ENCODE data around the gene PURB.
"Not testable (repeated sequence)": the region's sequence is repeated elsewhere in the genome, so short reads cannot be mapped to it uniquely, and the experiment has no call there.

Gene PURB

GRCh38 chr7:44849885-44850544 lies 35.3 kb downstream of the PURB start:
- no peak for DNase-seq

GRCh38 chr7:44849259-44849884 lies 36.0 kb downstream of the PURB start:
- peak in 2 of 3 experiments; percentile 61 to 71 for DNase-seq

GRCh38 chr7:44847920-44848634 lies 37.3 kb downstream of the PURB start, which contains the start of gene H2AZ2:
Gene H2AZ2, minus strand, starts transcription at chr7:44848087. Its CDS starts 116 bp downstream, at chr7:44847971.
- DNase-seq, result peak; percentile 99 to 100 (median 100)

- DNase-seq, result peak in 2 of 3 experiments; percentile 80 to 97
These were observed 37.8 kb downstream of the PURB start for GRCh38 chr7:44847509-44847919.

- DNase-seq, result peak in 1 of 3 experiments; percentile 62
These were observed 38.4 kb downstream of the PURB start for GRCh38 chr7:44846816-44847508.

GRCh38 chr7:44846390-44846789 lies 38.9 kb downstream of the PURB start:
- not testable (repeated sequence) for DNase-seq

- DNase-seq, result no peak
These were observed 39.9 kb downstream of the PURB start for GRCh38 chr7:44845451-44845850.

- not testable (repeated sequence) for DNase-seq
These were observed 41.9 kb downstream of the PURB start for GRCh38 chr7:44843440-44843839.

- DNase-seq, result not testable (repeated sequence)
These were observed 42.7 kb downstream of the PURB start for GRCh38 chr7:44842675-44843074.

GRCh38 chr7:44838751-44839150 lies 46.6 kb downstream of the PURB start:
- no peak for DNase-seq

GRCh38 chr7:44827567-44827966 lies 57.8 kb downstream of the PURB start:
- no peak for DNase-seq

Data from NCI-H1417 (cell line).